Amniotic stem cell (primary cell): Measurements from ENCODE around the gene SFXN2.
A peak's percentile ranks its signal among the peaks of the same experiment; 100 is the strongest.
"Not testable (repeated sequence)": the region's sequence is repeated elsewhere in the genome, so short reads cannot be mapped to it uniquely, and the experiment has no call there.

Experiments
- DNase-seq: peaks from one replicate; lab custom pipeline; 2025; lab: John Stamatoyannopoulos, UW

The SFXN2 gene

GRCh38 chr10:102753718-102754117 is 39.3 kb downstream of the SFXN2 start:
- no peak for DNase-seq

GRCh38 chr10:102757323-102757722 is 42.9 kb downstream of the SFXN2 start:
- no peak for DNase-seq

GRCh38 chr10:102758240-102758932 is 44.0 kb downstream of the SFXN2 start:
- DNase-seq = no peak

GRCh38 chr10:102758933-102759262 is 44.5 kb downstream of the SFXN2 start:
- not testable (repeated sequence) for DNase-seq

- DNase-seq = no peak
Observed at GRCh38 chr10:102759497-102760210, 45.2 kb downstream of the SFXN2 start.

- no peak for DNase-seq
Observed at GRCh38 chr10:102761981-102762380, 47.5 kb downstream of the SFXN2 start.

GRCh38 chr10:102762401-102763015 is 48.1 kb downstream of the SFXN2 start:
- DNase-seq = no peak

- DNase-seq = no peak
Observed at GRCh38 chr10:102763037-102763607, 48.7 kb downstream of the SFXN2 start.

- no peak for DNase-seq
Observed at GRCh38 chr10:102764470-102765161, 50.2 kb downstream of the SFXN2 start.

GRCh38 chr10:102765336-102765735 is 50.9 kb downstream of the SFXN2 start:
- DNase-seq = no peak

- no peak for DNase-seq
Observed at GRCh38 chr10:102767428-102768160, 53.2 kb downstream of the SFXN2 start.

- no peak for DNase-seq
Observed at GRCh38 chr10:102769375-102770107, 55.1 kb downstream of the SFXN2 start.

- DNase-seq = no peak
Observed at GRCh38 chr10:102770108-102770482, 55.7 kb downstream of the SFXN2 start.

- no peak for DNase-seq
Observed at GRCh38 chr10:102770792-102771191, 56.4 kb downstream of the SFXN2 start.

GRCh38 chr10:102773320-102773719 is 58.9 kb downstream of the SFXN2 start:
- DNase-seq = no peak

- DNase-seq = no peak
Observed at GRCh38 chr10:102773986-102774385, 59.5 kb downstream of the SFXN2 start.

- DNase-seq = no peak
Observed at GRCh38 chr10:102775201-102775934, 60.9 kb downstream of the SFXN2 start.

- no peak for DNase-seq
Observed at GRCh38 chr10:102775935-102776669, 61.7 kb downstream of the SFXN2 start.

GRCh38 chr10:102776779-102777456 is 62.5 kb downstream of the SFXN2 start:
- DNase-seq = peak; percentile 73
